AG08396 (cell line): ENCODE results near the gene THUMPD2.
A peak's percentile ranks its signal among the peaks of the same experiment; 100 is the strongest.
"Not testable (repeated sequence)": the region's sequence is repeated elsewhere in the genome, so short reads cannot be mapped to it uniquely, and the experiment has no call there.

ENCODE experiments used
- DNase-seq: peaks from one replicate; pipeline ENCODE4 v3.0.0; 2012; ENCODE audit warnings: low spot score, mixed read lengths

THUMPD2 gene

DNA sequence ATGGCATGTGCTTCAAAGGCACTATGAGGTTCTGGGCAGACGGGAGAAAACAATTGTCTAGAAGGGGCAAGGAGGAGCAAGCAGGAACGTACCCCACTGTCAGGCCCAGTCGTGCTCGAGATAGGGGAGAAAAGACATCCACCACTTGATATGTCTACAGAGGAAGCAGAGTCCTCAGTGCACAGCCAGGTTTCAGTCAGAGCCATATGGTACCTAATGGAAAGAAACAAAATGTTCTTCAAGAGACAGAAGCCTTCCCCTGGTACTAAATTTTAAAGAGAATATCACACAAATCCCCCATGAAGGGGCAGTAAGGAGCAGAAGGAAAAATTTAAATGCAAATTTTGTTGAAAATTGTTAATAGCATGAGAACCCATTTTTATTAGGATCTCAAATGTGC, 21.9 kb downstream of the THUMPD2 start:
- DNase-seq, result no peak

DNA sequence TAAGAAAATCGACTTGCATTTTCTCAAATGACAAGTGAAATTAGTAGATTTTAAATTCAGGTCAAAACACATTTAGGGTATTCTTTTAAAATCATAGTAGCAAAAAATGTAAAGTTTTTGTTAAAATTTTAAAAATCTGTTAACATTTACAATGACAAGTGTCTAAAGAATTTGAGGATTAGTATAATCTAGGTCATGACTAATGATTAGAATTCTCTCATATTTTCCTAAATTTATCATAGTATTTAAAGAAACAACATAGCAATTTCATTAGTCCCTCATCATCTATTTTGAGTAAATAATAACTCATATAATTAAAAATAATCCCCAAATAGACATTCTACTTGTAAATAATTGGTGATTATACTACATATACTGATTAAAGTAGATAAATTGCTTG, 23.6 kb downstream of the THUMPD2 start:
- no peak for DNase-seq

DNA sequence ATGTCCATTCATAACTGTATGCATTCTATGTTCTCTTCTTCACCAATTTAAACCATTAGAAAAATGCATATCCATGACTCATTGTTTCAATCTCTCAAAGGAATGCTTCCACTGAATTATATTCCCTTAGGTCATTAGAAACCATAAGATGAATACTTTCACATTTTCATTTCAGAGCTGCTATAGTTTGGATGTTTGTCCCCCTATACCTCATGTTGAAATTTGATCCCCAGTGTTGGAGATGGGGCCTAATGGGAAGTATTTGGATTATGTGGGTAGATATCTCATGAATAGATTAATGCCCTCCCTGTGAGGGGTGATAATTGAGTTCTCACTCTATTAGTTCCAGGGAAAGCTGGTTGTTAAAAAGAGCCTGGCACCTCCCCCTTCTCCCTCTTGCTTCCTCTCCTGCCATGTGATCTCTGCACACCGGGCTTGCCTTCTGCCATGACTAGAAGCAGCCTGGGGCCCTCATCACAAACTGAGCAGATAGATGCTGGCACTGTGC, 35.7 kb downstream of the THUMPD2 start:
- no peak for DNase-seq

DNA sequence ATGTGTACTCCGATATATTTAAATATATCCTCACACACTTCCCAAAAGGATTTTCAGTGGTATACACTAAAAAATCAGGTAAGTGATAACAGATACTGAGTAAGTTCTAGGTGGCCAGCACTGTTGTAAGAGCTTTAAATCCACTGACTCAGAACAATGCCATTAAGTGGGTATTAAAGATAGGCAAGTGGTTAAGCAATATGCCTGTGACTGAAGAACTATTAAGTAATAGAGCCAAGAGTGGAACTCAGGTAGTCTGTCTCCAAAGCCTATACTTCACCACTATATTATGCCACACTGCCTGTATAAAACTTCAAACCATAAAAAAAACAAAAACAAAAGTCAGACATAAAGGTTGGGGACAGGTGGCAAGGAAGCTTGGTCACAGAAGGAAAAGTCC, 37.2 kb downstream of the THUMPD2 start:
- DNase-seq, result no peak

DNA sequence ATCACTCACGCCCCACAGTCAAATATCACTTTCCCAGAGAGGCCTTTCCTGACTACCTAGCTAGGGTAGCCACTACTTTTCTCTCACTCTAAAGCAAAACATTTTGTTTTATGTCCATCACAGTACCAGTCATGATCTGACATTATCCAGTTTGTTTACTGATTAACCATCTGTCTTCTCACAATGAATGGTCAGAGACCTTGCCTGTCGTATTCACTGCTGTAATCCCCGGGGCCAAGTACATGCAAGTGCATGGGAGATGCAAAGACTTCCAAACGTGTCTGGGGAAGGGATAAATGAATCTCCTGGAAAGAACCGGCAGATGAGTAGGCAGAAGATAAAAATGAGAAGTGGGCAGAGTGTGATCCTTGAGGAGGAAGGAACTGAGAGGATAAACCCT, 39.7 kb downstream of the THUMPD2 start:
- no peak for DNase-seq

DNA sequence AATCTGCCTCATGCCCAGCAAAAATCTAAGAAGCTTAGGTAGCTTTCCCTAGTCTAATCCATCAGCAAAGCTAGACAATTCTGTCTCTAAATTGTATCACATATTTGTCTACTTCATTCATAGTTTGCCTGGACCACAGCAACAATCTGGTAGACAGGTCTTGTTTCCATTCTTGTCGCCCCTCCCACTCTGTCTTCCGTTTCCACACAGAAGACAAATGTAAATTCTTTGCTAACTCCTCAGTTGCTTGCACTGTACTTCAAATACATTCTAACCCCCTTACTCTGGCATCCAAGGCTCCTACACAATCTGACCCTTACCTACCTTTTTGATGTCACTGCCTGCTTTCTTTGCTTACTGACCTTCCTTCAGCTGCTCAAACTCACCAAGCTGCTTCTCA, 40.1 kb downstream of the THUMPD2 start:
- no peak for DNase-seq

DNA sequence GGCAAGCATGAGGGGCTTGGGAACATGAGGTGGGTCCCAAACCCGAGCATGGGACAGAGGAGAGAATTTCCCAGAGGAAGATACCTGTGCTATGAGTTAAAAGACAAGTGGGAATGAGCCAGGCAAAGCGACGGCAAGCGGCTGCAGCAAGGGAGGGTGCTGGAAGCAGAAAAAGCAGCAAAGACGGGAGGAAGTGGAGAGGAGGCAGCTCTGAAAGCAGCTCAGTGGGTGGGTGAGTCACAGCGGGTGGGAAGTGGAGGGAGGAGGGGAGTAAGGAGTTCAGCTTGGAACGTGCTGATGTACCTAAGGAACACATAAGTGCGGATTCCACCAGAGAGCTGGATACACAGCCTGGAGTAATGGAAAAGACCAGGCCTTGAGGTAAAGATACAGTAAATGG, 41.4 kb downstream of the THUMPD2 start:
- peak; percentile 69 for DNase-seq

DNA sequence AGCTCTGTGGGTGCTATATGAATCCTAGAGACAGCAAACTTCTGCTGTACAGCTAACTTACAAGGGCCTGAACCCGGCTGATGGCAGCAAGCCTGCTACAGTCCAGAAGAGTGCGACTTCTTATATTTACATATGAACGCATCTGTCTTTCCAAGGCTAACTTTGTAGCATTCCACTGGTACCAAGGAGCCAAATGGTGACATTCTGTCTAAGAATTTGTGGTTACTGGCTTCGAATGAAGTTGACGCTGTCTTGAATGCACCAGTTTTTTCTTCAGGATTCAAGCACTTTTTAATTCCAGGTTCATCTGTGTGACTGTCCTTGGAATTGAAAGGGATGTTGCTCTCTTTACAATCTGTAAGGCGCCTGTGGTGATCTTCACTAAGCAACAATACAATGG, 42.4 kb downstream of the THUMPD2 start:
- peak; percentile 63 for DNase-seq

DNA sequence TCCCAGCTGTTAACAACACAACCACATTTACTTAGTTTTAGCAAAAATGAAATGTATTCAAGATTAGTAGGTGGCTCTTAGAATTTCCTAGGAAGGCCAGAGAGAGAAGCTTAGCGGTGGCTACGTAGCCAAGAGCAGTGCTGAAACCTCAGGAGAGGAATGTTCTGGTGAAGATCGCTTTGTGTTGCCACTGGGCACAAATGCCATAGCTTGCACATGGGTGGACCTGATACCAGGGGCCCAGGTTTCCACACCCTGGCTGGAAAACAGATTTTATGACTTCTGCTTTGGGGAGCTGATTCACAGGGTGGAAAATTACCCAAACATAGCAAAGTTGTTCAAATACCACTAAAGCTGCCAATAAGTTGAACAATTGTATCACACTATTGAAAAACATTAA, 43.4 kb downstream of the THUMPD2 start:
- DNase-seq, result no peak

DNA sequence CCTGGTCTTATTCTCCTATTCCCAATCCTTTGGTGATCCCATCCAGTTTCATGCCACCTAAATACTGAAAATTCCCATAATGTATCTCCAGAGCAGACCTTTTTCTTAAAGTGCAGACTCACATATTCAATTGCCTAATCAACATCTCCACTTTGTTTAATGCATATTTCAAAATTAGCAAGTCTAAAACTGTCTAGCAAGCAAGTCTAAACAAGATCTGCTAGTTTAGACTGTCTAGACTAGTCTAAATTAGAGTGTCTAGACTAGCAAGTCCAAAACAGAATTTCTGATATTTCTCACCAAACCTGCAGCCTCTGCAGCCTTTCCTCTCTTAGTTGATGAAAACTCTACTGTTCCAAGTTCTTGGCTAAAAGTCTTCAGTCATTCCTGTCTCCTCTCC, 44.6 kb downstream of the THUMPD2 start:
- DNase-seq, result no peak

DNA sequence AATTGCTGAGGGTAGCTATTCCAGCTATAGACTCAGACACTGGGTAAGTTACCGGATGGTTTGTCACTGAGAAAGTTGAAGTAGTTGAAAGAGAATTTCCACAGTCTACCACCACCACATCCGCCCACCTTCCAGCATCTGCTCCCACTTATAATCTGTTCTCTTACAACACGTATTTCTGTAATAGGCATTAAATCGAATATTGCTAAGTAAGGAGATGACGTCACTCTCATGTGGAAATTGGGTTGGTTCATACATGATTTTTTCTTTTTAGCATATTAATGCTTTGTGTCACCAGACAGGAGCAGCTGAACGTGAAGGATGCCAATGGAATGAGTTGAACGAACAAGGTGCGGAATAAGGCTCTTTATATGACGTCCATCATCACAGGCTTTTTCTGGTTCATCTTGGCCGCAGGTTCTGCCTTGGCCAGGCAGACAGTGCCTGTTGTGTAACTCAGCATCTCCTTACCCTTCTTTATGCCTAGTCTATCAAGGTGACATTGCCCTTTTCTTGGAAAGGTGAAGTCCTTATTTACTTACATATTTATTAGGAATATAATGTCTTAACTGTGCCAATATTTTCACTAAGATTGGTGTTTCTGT, 45.9 kb downstream of the THUMPD2 start:
- DNase-seq, result no peak

DNA sequence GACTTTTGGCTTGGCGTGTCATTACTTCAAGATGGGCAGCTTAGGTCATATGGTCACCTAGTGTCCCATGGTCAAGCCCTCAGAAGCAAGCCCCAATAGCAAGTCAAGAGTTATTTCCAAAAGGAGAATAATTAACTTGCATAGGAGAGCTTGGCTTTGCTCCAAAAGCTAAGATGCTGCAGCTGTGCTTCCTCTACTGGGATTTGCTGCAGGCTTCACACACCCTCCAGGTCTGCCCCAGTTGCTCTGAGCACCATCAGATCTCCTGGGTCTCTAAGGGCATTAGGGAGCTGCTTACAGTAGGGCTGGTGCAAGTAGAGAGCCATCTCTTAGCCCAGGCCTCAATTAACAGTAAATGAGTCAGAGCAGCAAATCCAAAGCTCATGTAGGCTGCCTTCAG, 46.6 kb downstream of the THUMPD2 start:
- no peak for DNase-seq

DNA sequence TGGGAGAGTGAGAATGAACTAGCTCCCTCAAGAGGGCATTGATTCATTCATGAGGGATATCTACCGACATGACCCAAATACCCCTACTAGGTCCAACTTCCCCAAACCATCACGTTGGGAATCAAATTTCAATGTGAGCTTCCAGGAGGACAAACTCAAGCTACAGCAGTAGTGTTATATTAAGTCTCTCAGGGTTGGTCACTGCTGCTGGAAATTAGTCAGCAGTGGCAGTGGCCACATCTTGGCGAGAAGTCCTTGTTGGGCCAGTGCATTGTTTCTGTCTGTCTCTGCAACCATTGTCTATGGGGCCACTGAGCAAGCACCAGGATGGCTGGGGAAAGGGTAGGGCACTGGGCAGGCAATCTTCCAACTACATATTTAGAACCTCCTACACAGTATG, 47.5 kb downstream of the THUMPD2 start:
- no peak for DNase-seq

DNA sequence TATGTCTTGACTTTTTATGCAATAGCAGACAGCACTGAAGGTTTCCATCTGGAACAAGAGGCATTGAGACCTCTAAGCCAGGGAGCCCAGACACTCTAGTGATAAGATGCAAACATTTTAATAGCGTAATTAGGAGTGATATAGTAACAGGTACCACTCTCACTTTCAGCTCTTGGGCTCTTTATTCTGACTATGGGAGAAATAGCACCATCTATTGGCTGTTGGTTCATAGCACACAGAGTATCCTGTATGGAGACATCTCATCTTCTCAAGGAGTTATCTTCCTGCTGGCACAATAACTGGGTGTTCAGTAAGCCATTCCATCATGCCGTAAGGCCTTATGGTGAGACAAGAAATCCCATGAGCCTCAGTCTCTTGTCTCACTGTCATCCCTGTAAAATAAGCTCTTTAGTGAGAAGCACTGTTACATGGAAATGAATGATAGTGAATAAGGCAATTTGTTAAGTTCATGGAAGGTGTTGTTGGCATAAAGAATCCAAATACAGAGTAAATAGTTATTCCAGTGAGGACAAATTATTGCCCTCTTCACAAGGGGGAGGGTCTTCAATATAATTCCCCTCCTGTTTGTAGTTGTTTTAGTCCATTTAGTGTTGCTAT, 48.3 kb downstream of the THUMPD2 start:
- no peak for DNase-seq

DNA sequence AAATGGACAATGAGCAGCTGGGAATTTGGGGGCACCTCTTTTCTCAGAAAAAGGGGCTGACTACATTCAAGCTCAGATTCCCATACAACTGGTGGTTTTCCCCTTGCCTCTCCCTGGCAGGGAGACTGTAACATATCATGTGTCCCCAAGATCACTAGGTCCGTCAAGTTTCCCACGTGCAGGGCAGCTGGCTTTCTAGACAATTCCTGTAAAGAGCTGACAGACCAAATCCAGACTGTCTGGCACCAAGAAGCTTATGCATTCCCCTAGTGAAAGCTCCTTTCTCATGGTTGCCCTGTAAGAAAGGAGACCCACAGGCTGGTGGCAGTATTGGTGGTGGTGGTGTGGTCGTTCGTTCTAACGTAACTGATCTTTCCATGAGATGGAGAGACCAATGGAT, 48.8 kb downstream of the THUMPD2 start:
- DNase-seq, result no peak

DNA sequence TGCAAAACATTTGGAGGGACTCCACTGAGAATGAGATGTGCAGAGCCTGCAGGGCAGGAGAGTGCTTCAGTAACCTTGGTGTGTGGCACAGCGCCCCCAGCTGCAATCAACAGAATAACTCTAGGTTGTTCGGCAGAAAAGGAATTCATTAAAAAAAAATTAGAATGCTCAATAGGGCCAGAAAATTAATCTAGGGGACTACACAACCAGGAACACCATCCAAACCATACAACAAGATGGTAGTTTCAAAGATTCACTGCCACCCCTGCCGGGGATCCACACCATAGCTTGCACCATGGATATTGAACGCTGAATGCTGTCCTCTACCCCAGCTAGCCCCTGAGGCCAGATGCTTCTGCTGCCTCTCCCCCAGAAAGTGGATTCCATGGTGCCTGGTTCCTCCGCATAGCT, 50.1 kb downstream of the THUMPD2 start:
- peak; percentile 28 for DNase-seq

DNA sequence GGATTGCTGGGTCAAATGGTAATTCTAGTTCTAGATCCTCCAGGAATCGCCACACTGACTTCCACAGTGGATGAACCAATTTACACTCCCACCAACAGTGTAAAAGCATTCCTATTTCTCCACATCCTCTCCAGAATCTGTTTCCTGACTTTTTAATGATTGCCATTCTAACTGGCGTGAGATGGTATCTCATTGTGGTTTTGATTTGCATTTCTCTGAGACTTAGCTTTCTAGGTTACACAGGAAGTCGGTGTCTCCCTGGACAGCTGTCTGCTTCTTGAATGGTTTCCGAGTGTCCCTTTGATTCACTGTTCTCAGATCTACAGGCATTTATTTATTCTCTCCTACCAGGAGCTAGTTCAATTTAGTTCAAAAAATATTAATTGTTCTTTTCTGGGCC, 51.0 kb downstream of the THUMPD2 start:
- DNase-seq, result not testable (repeated sequence)

DNA sequence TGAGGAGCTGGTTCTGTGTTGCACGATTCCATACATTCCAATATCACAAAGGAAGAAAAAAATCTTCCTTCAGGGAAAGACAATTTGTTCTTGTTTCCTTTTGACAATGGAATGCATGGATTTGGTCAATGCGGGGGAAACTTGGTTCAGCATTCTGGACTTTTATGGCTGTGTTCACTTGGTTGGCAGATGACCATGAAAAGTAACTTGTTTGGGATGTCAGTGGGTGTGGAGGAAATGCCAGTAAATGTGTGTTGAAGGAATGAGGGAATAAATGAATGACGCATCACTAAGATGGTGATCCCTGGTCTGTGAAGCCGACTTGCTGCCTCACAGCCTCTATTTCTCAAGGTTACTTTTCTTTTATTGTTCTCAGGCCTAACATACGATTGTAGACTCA, 53.7 kb downstream of the THUMPD2 start:
- no peak for DNase-seq

DNA sequence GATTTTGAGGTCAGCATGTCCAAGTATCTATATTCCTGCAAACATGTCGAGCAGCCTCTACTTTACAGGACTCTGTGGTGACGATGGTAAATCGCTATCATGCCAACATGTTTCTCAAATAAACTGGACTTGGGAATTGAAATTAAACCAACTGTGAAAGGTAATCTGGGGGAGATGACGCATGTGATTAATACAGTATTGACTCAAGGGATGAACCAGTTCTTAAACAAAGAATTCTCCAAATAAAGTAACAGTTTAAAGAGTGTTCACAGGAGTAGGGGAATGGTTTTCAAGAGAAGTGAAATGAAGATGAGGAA, 54.3 kb downstream of the THUMPD2 start:
- no peak for DNase-seq

DNA sequence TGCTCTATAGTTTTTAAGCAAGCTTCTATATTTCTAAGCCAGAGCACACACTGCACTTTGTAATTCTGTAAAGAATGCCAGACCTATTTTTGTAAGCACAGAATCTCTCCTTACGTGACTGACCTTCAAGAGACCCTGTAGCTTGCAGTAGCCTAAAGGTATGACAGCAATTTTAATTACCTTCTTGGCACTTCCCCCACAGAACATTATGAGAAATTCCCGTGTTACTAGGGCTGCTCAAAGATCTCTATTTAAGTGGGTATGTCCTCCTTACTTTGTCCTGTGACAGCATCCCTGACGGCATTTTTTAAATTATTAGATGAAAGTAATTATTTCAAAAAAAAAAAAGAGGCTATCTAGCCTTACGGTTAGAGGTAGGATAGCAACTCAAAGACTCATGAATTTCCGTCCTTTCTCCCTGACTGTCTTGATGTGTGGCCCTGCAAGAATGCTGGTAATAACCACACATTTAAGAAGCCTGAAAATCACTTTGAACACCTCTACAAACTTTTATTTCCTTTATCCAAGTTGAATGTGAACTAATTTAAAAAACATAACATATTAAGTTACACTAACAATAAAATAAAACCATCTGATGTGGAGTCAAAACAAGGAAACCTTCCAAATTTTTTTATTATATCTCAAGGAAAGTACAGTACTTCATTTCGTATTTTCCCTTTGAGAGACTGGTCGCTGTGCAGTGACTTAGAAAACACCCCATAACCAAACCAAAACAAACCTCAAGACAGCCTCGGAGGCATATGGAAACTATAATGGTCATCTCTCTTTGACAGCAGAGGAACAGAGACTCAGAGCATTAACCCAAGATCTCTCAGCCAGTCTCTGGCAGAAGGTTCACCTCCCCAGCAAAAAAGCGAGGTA, 54.9 kb downstream of the THUMPD2 start:
- DNase-seq, result no peak

DNA sequence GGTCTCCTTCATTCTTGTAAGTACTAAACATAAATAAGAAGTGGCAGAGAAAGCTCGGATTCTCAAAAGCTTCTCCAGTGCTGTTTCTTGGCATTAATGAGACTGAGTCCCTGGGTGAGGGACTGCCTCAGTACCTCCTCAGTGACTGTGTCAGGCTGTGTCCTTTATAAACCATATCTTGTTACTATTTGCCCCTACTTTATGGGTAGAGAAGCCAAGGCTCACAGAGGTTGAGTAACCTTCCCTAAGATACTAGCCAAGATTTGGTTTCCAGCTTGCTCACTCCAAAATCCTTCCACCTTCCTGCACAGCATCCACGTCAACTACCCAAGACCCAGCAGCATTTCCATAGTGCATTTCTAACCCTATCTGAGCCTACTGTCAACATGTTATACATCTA, 55.6 kb downstream of the THUMPD2 start:
- DNase-seq, result no peak

DNA sequence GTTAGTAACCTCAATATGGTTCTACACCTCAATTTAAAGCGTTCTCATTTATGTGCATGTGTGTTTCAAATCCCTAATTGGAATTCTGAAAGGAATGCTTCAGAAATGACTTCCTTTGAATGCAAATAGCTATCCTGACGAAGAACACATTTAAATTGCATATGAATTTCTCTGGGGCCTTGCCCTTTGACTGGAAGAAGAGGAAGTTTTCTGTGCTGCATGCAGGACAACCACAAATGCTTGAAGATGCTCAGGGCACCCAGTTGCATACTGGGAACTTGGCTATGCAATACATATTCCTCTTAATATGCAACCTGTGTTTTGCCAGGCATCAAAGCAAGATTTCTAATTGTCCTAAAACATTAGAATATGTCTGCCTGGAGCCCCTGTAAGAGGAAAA, 58.1 kb downstream of the THUMPD2 start:
- DNase-seq, result no peak

DNA sequence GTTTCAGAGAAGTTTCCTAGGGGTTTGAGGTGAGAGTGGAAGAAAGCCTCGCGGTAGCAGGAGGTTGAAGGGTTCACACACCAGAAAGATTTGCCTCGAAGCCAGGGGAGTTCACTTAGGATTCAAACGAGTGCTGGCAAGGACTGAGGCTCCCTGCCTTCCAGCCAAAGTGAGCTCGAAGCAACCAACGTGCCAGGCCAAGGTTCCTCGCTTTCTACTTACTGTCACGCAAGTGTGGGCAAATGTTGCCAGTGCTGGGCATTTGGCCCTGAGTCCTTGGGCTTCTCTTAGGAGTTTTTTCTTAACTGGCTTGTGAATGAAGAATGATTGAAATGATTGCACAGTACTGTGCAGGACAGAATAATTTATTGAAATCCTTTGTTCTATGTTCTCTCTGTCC, 59.7 kb downstream of the THUMPD2 start:
- no peak for DNase-seq
